Suprapubic skin (tissue), 4 donors: ENCODE results near the gene SLC6A13.

ENCODE experiments used
- EP300 ChIP-seq: sonication (generic); formaldehyde crosslinking; IDR thresholded peaks from one replicate; pipeline ENCODE4 v1.6.1; 2017; ENCODE audit warnings: antibody characterized with exemption
- POLR2A ChIP-seq, 2 donors: fragments of 450-650 bp; IDR thresholded peaks; one replicate each; pipeline ENCODE4 v1.6.1; 2017; ENCODE audit warnings: antibody characterized with exemption in 2 of 2, mild to moderate bottlenecking in 2 of 2, moderate library complexity in 2 of 2
- POLR2AphosphoS5 ChIP-seq, 3 donors: sonication (generic); formaldehyde crosslinking; IDR thresholded peaks; one replicate each; pipeline ENCODE4 v1.6.1; 2017; ENCODE audit warnings: antibody characterized with exemption in 3 of 3
- TF ChIP-seq, protein P1 (sequence below), 2 donors: fragments of 200-600 bp in 1 of 2; fragments of 450-650 bp in 1 of 2; sonication (generic) in 1 of 2; IDR thresholded peaks; one replicate each; pipeline ENCODE4 v1.5.1; 2016 to 2019; ENCODE audit warnings: antibody characterized with exemption in 2 of 2, mild to moderate bottlenecking in 1 of 2, moderate library complexity in 1 of 2

DNA sequence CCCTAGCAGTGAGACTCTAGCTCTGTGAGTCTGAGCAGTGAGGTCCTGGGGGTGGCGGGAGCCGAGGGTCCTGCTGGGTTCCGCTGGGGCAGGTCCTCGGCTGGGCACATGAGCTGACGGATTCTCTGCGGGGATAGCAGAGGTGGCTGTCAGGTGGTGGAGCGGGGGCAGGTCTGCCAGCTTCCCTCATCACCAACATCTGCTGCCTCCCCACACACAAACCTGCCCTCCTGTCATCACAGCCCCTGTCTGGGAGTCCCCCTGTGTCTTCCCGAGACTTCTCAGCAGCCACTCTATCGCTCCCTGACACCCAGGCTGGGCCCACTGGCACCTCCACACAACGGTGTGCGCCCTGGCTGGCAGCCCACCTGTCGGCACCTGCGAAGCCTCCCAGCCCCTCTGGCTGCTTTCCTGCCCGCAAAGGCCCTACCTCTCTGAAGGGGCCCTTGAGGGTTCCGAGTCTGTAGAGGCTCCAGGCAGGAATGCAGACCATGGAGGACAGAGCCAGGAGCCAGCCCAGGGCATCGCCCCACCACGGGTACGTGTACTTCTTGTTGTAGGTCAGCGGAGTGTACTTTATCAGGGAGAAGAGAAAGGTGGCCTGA, 41.6 kb downstream of the SLC6A13 start:
- TF ChIP-seq, protein P1, sequence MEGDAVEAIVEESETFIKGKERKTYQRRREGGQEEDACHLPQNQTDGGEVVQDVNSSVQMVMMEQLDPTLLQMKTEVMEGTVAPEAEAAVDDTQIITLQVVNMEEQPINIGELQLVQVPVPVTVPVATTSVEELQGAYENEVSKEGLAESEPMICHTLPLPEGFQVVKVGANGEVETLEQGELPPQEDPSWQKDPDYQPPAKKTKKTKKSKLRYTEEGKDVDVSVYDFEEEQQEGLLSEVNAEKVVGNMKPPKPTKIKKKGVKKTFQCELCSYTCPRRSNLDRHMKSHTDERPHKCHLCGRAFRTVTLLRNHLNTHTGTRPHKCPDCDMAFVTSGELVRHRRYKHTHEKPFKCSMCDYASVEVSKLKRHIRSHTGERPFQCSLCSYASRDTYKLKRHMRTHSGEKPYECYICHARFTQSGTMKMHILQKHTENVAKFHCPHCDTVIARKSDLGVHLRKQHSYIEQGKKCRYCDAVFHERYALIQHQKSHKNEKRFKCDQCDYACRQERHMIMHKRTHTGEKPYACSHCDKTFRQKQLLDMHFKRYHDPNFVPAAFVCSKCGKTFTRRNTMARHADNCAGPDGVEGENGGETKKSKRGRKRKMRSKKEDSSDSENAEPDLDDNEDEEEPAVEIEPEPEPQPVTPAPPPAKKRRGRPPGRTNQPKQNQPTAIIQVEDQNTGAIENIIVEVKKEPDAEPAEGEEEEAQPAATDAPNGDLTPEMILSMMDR (IDR thresholded peaks at IDR 0.05): no peak
- no peak for TF ChIP-seq POLR2AphosphoS5 (IDR thresholded peaks at IDR 0.05)
- no peak for TF ChIP-seq POLR2A (IDR thresholded peaks at IDR 0.05)
- TF ChIP-seq EP300: no peak
